Measurements from ENCODE around the gene FRMD1. TPM values are rescaled to one million over a fixed set of nuclear protein-coding genes. Genes with fewer than 3 reads are reported as not detected.
A peak's percentile ranks its signal among the peaks of the same experiment; 100 is the strongest.

Gene FRMD1
- polyA plus RNA-seq, 1 experiment: not detected

- DNase-seq (ENCODE audit: low read depth, low spot score): no peak
- H3K9me3 ChIP-seq (ENCODE audit: control insufficient read depth, insufficient read depth, low read length): peaks cover 56% of the 10 kb centered on the region
- no peaks in the 10 kb centered on the region for H3K27me3 ChIP-seq (ENCODE audit: control insufficient read depth, insufficient read depth, low read length)
- POLR2A ChIA-PET: no interaction called here
- TF ChIP-seq CTCF (IDR thresholded peaks at IDR 0.05; ENCODE audit: low read depth, low read length): no peak
- H3K27ac ChIP-seq (ENCODE audit: low read depth, low read length): no peak overlapping the region
- H3K4me3 ChIP-seq (ENCODE audit: low read depth, low read length): no peak overlapping the region
- CTCF ChIA-PET: no interaction called here
Measured at GRCh38 chr6:168039301-168039700, 39.7 kb downstream of the FRMD1 start.

- no peak for TF ChIP-seq CTCF (IDR thresholded peaks at IDR 0.05; ENCODE audit: low read depth, low read length)
- no peak overlapping the region for H3K4me3 ChIP-seq (ENCODE audit: low read depth, low read length)
- no peaks in the 10 kb centered on the region for H3K27me3 ChIP-seq (ENCODE audit: control insufficient read depth, insufficient read depth, low read length)
- no peak for DNase-seq (ENCODE audit: low read depth, low spot score)
- H3K27ac ChIP-seq (ENCODE audit: low read depth, low read length): no peak overlapping the region
- CTCF ChIA-PET: no interaction called here
- POLR2A ChIA-PET: no interaction called here
- peaks cover 49% of the 10 kb centered on the region for H3K9me3 ChIP-seq (ENCODE audit: control insufficient read depth, insufficient read depth, low read length)
Measured at GRCh38 chr6:168038576-168039140, 40.4 kb downstream of the FRMD1 start.

- TF ChIP-seq CTCF (IDR thresholded peaks at IDR 0.05; ENCODE audit: low read depth, low read length): no peak
- CTCF ChIA-PET: no interaction called here
- Histone ChIP-seq H3K27ac (ENCODE audit: low read depth, low read length) (no peak overlapping the region), H3K9me3 (ENCODE audit: control insufficient read depth, insufficient read depth, low read length) (peaks cover 41% of the 10 kb centered on the region), H3K4me3 (ENCODE audit: low read depth, low read length) (no peak overlapping the region), H3K27me3 (ENCODE audit: control insufficient read depth, insufficient read depth, low read length) (no peaks in the 10 kb centered on the region)
- DNase-seq (ENCODE audit: low read depth, low spot score): no peak
- POLR2A ChIA-PET: no interaction called here
Measured at GRCh38 chr6:168037856-168038255, 41.2 kb downstream of the FRMD1 start.

GRCh38 chr6:168037242-168037641 is 41.8 kb downstream of the FRMD1 start:
- Histone ChIP-seq H3K27ac (ENCODE audit: low read depth, low read length) (no peak overlapping the region), H3K9me3 (ENCODE audit: control insufficient read depth, insufficient read depth, low read length) (peaks cover 35% of the 10 kb centered on the region), H3K27me3 (ENCODE audit: control insufficient read depth, insufficient read depth, low read length) (no peaks in the 10 kb centered on the region), H3K4me3 (ENCODE audit: low read depth, low read length) (no peak overlapping the region)
- POLR2A ChIA-PET: no interaction called here
- no peak for DNase-seq (ENCODE audit: low read depth, low spot score)
- CTCF ChIA-PET: no interaction called here
- no peak for TF ChIP-seq CTCF (IDR thresholded peaks at IDR 0.05; ENCODE audit: low read depth, low read length)

GRCh38 chr6:168035661-168036545 is 43.1 kb downstream of the FRMD1 start:
- no peak for TF ChIP-seq CTCF (IDR thresholded peaks at IDR 0.05; ENCODE audit: low read depth, low read length)
- Histone ChIP-seq H3K4me3 (ENCODE audit: low read depth, low read length) (peak overlapping the region; percentile 63), H3K9me3 (ENCODE audit: control insufficient read depth, insufficient read depth, low read length) (peaks cover 24% of the 10 kb centered on the region), H3K27me3 (ENCODE audit: control insufficient read depth, insufficient read depth, low read length) (no peaks in the 10 kb centered on the region), H3K27ac (ENCODE audit: low read depth, low read length) (peak overlapping the region; percentile 47)
- CTCF ChIA-PET: no interaction called here
- POLR2A ChIA-PET: interaction anchor here (1.7 kb wide), 1 partner anchor 28 kb away, joined by 8 read pairs; no protein-coding TSS in a partner anchor
- no peak for DNase-seq (ENCODE audit: low read depth, low spot score)

Data from AG04450 (cell line).